Stimulated activated CD8-positive, alpha-beta memory T cell treated with anti-CD3 and anti-CD28 coated beads, Interleukin-7, amount 100 ng/mL, for 4 hours (primary cell): ENCODE results near the gene LAT.
"Not testable (repeated sequence)": the region's sequence is repeated elsewhere in the genome, so short reads cannot be mapped to it uniquely, and the experiment has no call there.

Experiments used
- DNase-seq, 2 donors: peaks; one replicate each; pipeline ENCODE4 v3.0.0-alpha.2; 2020; ENCODE audit warnings: low read depth in 2 of 2

The LAT gene

DNA sequence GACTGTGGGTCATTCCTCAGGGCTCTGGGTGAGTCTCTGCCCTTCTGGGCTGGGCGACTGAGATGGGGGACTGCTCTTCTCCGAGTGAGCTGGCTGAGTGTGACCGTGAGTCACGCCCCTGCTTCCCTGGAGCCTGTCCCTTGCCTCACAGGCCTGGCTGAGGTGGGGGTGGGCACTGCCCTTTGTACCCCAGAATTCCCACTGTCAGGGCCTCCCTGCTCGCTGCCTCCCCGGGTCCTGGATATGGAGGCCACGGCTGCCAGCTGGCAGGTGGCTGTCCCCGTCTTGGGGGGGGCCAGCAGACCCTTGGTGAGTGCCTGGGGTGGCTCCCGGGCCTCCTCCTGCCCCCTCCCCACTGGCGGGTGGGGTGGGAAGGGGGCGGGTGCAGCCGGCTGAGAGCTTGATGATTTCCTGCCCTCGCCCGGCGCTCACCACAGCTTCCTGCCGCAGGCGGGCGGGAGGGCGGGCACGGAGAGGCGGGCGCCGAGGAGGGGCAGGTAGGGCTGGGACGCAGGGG is at the start of gene LAT:
LAT (plus strand) TSS at position 434 of the 517 bp plus-strand sequence. CDS start 366 bp downstream, outside the sequence.
- DNase-seq: peak; percentile 62 to 77

DNA sequence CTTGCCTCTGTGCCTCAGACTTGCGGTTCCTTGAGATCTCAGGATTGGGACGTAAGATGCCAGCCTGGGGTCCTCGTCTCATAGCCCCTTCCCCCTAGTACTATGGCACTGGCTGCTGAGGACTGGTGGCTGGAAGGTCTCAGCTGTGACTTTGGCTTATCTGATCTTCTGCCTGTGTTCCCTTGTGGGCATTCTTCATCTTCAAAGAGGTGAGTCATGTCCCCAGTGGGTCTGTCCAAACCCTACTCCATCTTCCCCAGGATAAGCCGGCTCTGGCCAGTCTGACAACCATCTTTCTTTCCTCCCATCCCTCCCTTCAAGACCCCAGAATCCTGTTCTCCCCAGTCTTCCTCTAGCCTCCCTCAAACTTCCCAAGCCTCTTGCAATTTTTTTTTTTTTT is 49.5 kb upstream of the LAT start:
- DNase-seq: no peak

- peak; percentile 64 to 67 for DNase-seq
Observed at GRCh38 chr16:28935924-28936783, 48.7 kb upstream of the LAT start.

GRCh38 chr16:28936784-28937155 is 48.1 kb upstream of the LAT start:
- no peak for DNase-seq

DNA sequence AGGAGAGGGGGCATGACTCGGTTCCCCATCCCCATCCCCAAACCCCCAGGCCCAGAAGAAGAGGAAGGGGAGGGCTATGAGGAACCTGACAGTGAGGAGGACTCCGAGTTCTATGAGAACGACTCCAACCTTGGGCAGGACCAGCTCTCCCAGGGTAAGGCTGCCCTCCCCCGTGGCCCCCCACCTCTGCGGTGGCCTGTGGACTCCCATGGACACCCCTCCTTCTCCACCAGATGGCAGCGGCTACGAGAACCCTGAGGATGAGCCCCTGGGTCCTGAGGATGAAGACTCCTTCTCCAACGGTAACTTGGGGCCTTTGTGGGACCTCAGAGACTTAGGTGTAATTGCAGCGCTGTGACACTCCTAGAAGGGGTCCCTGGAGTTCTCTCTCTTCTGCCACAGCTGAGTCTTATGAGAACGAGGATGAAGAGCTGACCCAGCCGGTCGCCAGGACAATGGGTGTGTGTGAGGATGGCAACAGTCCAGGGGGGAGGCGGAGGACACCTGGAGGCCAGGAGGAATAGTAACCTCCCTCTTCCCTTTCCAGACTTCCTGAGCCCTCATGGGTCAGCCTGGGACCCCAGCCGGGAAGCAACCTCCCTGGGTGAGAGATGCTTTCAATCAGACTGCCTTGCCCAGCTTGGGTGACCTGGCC is 47.5 kb upstream of the LAT start:
- no peak for DNase-seq

GRCh38 chr16:28938721-28939120 is 46.1 kb upstream of the LAT start:
- no peak for DNase-seq

GRCh38 chr16:28939825-28940224 is 45.0 kb upstream of the LAT start:
- DNase-seq: not testable (repeated sequence)

GRCh38 chr16:28943281-28943680 is 41.6 kb upstream of the LAT start:
- DNase-seq: no peak

GRCh38 chr16:28946681-28947080 is 38.2 kb upstream of the LAT start:
- DNase-seq: no peak

DNA sequence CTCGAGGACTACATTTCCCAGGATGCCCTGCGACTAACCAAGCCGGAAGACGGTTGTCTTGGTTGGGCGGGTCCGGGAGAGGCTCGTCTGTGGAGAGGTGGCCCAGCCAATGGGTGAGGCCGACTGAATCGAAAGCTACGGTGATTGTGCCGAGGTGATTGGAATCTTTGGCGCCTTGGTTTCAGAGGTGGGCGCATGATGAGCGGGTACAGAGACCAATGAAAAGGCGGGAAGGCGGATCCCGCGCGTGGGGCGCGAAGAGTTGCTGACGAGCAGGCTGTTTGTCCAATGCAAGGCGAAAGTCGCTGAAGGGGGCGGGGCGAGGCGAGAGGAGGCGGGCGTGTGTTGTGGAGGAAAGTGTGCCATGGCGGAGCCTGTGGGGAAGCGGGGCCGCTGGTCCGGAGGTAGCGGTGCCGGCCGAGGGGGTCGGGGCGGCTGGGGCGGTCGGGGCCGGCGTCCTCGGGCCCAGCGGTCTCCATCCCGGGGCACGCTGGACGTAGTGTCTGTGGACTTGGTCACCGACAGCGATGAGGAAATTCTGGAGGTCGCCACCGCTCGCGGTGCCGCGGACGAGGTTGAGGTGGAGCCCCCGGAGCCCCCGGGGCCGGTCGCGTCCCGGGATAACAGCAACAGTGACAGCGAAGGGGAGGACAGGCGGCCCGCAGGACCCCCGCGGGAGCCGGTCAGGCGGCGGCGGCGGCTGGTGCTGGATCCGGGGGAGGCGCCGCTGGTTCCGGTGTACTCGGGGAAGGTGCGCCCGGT is 34.0 kb upstream of the LAT start, which contains the start of gene NFATC2IP:
NFATC2IP (plus strand) TSS at position 290 of the 762 bp plus-strand sequence; CDS start at position 365, 75 bp downstream.
- peak; percentile 99 to 100 for DNase-seq

DNA sequence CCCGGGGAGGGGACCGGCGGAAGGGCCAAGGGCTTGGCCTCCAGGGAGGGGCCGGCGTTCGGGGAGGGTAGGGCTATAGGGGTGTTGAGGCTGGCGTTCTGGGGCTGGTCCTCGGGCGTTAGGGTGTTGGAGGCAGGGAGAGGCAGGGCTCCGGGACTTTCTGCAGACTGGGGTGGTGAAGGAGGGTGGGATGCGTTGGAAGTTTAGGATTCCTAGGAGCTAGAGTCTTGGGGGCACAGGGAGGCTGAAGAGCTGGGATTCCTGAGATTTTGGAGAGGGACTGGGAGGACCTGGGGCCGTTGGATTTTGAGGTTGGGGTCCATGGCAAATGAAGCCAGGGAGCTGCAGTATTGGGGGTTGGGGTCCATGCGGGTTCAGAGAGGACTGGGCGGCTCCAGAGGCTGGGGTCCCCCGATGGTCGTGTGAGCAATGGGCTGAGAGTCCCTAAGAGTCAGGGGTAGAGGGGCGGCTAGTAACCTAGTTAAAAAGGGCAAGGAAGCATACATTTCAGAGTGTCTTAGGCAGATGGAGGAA is 33.4 kb upstream of the LAT start:
- no peak for DNase-seq

- no peak for DNase-seq
Observed at GRCh38 chr16:28958216-28958615, 26.6 kb upstream of the LAT start.

- DNase-seq: no peak
Observed at GRCh38 chr16:28958836-28959235, 26.0 kb upstream of the LAT start.

GRCh38 chr16:28964072-28964471 is 20.8 kb upstream of the LAT start:
- DNase-seq: no peak

DNA sequence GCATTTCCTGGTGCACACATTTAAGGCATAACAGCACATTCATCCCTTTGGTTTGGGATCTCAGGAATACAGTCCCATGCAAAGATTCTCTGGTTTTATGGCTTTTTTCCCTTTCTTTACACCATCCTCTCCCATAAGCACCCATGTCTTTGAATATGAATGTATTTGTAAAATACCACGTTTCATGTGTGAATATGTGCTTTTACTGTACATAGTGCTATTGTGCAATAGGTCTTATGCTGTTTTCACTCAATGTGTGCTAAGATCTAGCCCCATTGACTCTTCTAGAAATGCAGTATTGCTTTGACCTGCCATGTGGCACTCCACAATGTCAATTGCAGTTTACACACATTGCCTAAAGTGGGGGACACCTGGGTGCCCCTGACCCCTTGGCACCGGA is 20.4 kb upstream of the LAT start:
- no peak for DNase-seq

DNA sequence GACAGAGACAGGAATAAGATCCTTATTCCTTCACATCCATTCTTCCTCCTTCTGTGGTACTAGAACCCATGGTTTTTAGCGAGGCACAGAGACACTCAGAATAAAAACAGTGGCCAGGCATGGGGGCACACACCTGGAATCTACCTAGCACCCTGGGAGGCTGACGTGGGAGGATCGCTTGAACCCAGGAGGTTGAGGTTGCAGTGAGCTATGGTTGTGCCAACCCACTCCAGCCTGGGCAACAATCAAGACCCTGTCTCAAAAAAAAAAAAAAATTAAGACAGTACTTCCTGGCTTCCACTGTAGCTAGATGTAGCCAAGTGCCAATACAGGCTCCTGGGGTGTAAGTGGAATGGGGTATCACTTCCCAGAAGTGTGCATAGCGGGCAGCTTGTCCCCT is 17.7 kb upstream of the LAT start:
- no peak for DNase-seq

GRCh38 chr16:28969696-28970095 is 15.2 kb upstream of the LAT start:
- DNase-seq: not testable (repeated sequence)

GRCh38 chr16:28974007-28974436 is 10.8 kb upstream of the LAT start:
- no peak for DNase-seq

DNA sequence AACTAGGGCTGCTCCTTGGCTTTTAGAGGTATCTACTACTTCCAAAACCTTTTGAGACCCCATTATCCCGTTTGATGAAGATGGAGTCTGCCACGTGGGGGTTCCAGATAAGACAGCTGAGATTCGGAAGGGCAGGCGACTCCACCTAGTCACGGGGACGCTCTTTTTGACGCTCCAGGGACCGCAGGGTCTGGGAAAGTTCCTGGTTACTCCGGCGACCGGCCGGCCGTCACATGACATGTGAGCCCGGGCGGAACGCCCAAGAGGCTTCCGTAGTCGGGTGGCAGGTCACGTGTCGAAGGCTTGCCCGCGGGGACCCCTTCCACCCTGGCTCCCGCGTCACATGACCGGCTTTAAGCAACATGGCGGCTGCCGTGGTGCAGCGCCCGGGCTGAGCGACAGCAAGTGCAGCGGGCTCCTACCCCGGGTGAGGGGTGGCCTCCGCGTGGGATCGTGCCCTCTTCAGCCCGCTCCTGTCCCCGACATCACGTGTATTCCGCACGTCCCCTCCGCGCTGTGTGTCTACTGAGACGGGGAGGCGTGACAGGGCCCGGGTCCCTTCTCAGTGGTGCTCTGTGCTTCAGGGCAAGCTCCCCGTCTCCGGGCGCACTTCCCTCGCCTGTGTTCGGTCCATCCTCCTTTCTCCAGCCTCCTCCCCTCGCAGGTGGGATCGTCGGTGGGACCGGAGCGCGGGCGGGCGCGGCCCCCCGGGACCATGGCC is 10.3 kb upstream of the LAT start, which contains the start of gene SPNS1:
SPNS1 (plus strand) TSS at position 342 of the 721 bp plus-strand sequence; CDS start at position 716, 374 bp downstream.
- DNase-seq: peak; percentile 90 to 92

DNA sequence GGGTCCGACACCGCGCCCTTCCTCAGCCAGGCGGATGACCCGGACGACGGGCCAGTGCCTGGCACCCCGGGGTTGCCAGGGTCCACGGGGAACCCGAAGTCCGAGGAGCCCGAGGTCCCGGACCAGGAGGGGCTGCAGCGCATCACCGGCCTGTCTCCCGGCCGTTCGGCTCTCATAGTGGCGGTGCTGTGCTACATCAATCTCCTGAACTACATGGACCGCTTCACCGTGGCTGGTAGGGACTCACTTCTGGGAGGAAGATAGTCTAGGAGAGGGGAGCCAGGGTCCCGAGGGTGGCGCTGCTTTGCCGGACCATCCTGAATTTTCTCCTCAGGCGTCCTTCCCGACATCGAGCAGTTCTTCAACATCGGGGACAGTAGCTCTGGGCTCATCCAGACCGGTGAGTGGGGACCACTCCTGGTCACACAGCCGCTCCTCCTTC is 9.7 kb upstream of the LAT start:
- no peak for DNase-seq
